HEK293 (cell line): ENCODE results near the gene STAC2.

Experiments used
- CTCF ChIA-PET: fragments of 350-600 bp; formaldehyde crosslinking; extraction: SDS; loops from one replicate; lab custom pipeline; 2021; ENCODE audit warnings: antibody characterized with exemption; lab: Yijun Ruan, JAX
- POLR2A ChIA-PET: fragments of 300-600 bp; formaldehyde crosslinking; extraction: SDS; loops from one replicate; lab custom pipeline; 2020; ENCODE audit warnings: antibody characterized with exemption, inconsistent platforms; lab: Yijun Ruan, JAX
- H3K27ac ChIP-seq: fragments of 200-500 bp; sonication (Bioruptor generic); 2 replicates; pipeline ENCODE4 v1.5.1; 2014; ENCODE audit warnings: low read depth, low read length, control low read depth, inconsistent platforms; ENCODE audit errors: extremely low read depth
- H3K36me3 ChIP-seq, 2 experiments: fragments of 200-500 bp in 1 of 2; sonication (Bioruptor generic) in 1 of 2; 1 replicate in 1 of 2; 2 replicates in 1 of 2; pipeline ENCODE4 v1.5.1; 2014 to 2017; ENCODE audit warnings: inconsistent platforms in 2 of 2, low read length in 2 of 2; ENCODE audit not compliant: control insufficient read depth in 2 of 2, insufficient read depth in 1 of 2
- H3K4me1 ChIP-seq: fragments of 200-500 bp; sonication (Bioruptor generic); 2 replicates; pipeline ENCODE4 v1.5.1; 2014; ENCODE audit warnings: mild to moderate bottlenecking, low read length, inconsistent platforms; ENCODE audit not compliant: control insufficient read depth, insufficient read depth
- H3K4me3 ChIP-seq: 2 replicates; pipeline ENCODE4 v1.5.1; 2011; ENCODE audit warnings: low read depth, mild to moderate bottlenecking, control low read depth, low read length, moderate library complexity
- H3K9me3 ChIP-seq: fragments of 200-500 bp; sonication (Bioruptor generic); 2 replicates; pipeline ENCODE4 v1.5.1; 2014; ENCODE audit warnings: low read depth, low read length, inconsistent platforms; ENCODE audit not compliant: control insufficient read depth, insufficient read depth
- GLI2 ChIP-seq: fragments of 450-650 bp; formaldehyde crosslinking; IDR thresholded peaks from 2 replicates; pipeline ENCODE4; 2017; ENCODE audit warnings: missing biosample characterization, missing genetic modification characterization, low read depth, borderline replicate concordance
- KLF1 ChIP-seq: fragments of 450-650 bp; formaldehyde crosslinking; IDR thresholded peaks from 2 replicates; pipeline ENCODE4 v1.5.1; 2016; ENCODE audit warnings: missing biosample characterization, missing genetic modification characterization
- KLF16 ChIP-seq: fragments of 450-650 bp; formaldehyde crosslinking; IDR thresholded peaks from 2 replicates; pipeline ENCODE4 v1.5.1; 2017; ENCODE audit warnings: missing biosample characterization, missing genetic modification characterization
- KLF8 ChIP-seq: fragments of 450-650 bp; formaldehyde crosslinking; IDR thresholded peaks from 2 replicates; pipeline ENCODE4 v1.5.1; 2016; ENCODE audit warnings: missing biosample characterization, missing genetic modification characterization
- SP3 ChIP-seq: fragments of 450-650 bp; formaldehyde crosslinking; IDR thresholded peaks from 2 replicates; pipeline ENCODE4 v1.5.1; 2016; ENCODE audit warnings: missing biosample characterization, missing genetic modification characterization
- ZFHX2 ChIP-seq: fragments of 450-650 bp; formaldehyde crosslinking; conservative IDR thresholded peaks from 2 replicates; pipeline ENCODE4 v1.5.1; 2016; ENCODE audit warnings: missing biosample characterization, missing genetic modification characterization
- ZFP41 ChIP-seq: fragments of 450-650 bp; formaldehyde crosslinking; IDR thresholded peaks from 2 replicates; pipeline ENCODE4 v1.5.1; 2016; ENCODE audit warnings: missing biosample characterization, missing genetic modification characterization, borderline replicate concordance
- ZNF202 ChIP-seq: fragments of 450-650 bp; formaldehyde crosslinking; IDR thresholded peaks from 2 replicates; pipeline ENCODE4 v1.5.1; 2016; ENCODE audit warnings: missing biosample characterization, missing genetic modification characterization, borderline replicate concordance
- ZNF335 ChIP-seq: fragments of 450-650 bp; formaldehyde crosslinking; conservative IDR thresholded peaks from 2 replicates; pipeline ENCODE4 v1.5.1; 2016; ENCODE audit warnings: missing biosample characterization, missing genetic modification characterization
- ZNF514 ChIP-seq: fragments of 450-650 bp; formaldehyde crosslinking; IDR thresholded peaks from 2 replicates; pipeline ENCODE4 v1.5.1; 2016; ENCODE audit warnings: missing biosample characterization, missing genetic modification characterization
- ZNF521 ChIP-seq: fragments of 450-650 bp; formaldehyde crosslinking; IDR thresholded peaks from 2 replicates; pipeline ENCODE4 v1.5.1; 2017; ENCODE audit warnings: missing biosample characterization, mild to moderate bottlenecking, missing genetic modification characterization
- ZNF626 ChIP-seq: fragments of 450-650 bp; sonication (Bioruptor Pico); formaldehyde crosslinking; IDR thresholded peaks from 2 replicates; pipeline ENCODE4 v1.5.1; 2018; ENCODE audit warnings: missing biosample characterization, missing genetic modification characterization, inconsistent platforms
- TF ChIP-seq, protein P1 (sequence below): fragments of 450-650 bp; formaldehyde crosslinking; IDR thresholded peaks from 2 replicates; pipeline ENCODE4 v1.5.1; 2016; ENCODE audit warnings: missing biosample characterization, missing genetic modification characterization, low read depth
- TF ChIP-seq, protein P2 (sequence below): fragments of 450-650 bp; formaldehyde crosslinking; IDR thresholded peaks from 2 replicates; pipeline ENCODE4 v1.5.1; 2016; ENCODE audit warnings: missing biosample characterization, missing genetic modification characterization
- TF ChIP-seq, protein P3 (sequence below): fragments of 450-650 bp; formaldehyde crosslinking; IDR thresholded peaks from 2 replicates; pipeline ENCODE4 v1.5.1; 2016; ENCODE audit warnings: missing biosample characterization, missing genetic modification characterization
- TF ChIP-seq, protein P4 (sequence below): fragments of 450-650 bp; formaldehyde crosslinking; conservative IDR thresholded peaks from 2 replicates; pipeline ENCODE4 v1.5.1; 2016; ENCODE audit warnings: low read depth, missing biosample characterization, missing genetic modification characterization
- TF ChIP-seq, protein P5 (sequence below): fragments of 450-650 bp; formaldehyde crosslinking; IDR thresholded peaks from 2 replicates; pipeline ENCODE4 v1.5.1; 2017; ENCODE audit warnings: missing biosample characterization, missing genetic modification characterization
- TF ChIP-seq, protein P6 (sequence below): fragments of 450-650 bp; formaldehyde crosslinking; IDR thresholded peaks from 2 replicates; pipeline ENCODE4 v1.5.1; 2016; ENCODE audit warnings: missing biosample characterization, missing genetic modification characterization
- TF ChIP-seq, protein P7 (sequence below): fragments of 450-650 bp; formaldehyde crosslinking; IDR thresholded peaks from 2 replicates; pipeline ENCODE4 v1.5.1; 2016; ENCODE audit warnings: missing biosample characterization, missing genetic modification characterization

STAC2 gene

DNA sequence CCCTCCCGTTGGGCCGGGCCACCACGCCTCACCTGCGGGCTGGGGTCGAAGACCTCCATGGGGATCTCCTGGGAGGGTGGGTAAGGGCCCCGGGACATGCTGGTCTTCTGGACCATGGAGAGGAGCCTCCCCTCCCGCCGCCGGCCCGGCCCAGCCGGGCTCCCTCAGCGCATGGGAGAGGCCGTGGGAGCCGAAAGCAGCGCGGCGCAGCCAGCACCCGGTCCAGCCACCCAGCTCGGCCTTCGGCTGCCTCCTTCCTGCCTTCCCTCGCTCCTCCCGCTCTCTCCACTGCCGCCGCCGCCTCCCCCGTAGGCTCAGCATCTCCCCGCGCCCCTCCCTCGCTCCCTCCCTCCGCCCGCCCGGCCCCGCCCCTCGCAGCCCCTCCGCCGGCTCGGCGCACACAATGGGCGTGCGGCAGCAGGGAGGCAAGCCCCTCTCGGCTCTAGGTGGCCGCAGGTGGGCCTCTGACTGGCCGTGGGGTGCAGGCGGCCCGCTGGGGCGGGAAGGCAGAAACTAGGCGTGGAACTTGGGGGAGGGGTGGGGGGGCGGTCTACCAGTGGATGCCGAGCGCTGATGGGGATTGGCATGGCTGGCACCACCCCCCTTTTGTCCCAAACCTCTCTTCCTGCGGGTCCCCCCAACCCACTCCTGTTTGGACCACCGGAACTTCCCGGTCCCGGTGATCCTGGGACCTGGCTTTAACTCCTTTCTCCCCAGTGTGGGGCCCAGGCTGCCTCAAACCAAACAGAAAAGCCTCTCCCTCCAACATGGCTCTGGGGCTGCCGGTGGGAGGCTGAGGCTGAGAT, 28.2 kb downstream of the STAC2 start, which contains the start of gene CACNB1 (continued):
- TF ChIP-seq, protein P1, sequence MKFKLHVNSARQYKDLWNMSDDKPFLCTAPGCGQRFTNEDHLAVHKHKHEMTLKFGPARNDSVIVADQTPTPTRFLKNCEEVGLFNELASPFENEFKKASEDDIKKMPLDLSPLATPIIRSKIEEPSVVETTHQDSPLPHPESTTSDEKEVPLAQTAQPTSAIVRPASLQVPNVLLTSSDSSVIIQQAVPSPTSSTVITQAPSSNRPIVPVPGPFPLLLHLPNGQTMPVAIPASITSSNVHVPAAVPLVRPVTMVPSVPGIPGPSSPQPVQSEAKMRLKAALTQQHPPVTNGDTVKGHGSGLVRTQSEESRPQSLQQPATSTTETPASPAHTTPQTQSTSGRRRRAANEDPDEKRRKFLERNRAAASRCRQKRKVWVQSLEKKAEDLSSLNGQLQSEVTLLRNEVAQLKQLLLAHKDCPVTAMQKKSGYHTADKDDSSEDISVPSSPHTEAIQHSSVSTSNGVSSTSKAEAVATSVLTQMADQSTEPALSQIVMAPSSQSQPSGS (tag by site-specific recombination), result no peak
- TF ChIP-seq, protein P2, sequence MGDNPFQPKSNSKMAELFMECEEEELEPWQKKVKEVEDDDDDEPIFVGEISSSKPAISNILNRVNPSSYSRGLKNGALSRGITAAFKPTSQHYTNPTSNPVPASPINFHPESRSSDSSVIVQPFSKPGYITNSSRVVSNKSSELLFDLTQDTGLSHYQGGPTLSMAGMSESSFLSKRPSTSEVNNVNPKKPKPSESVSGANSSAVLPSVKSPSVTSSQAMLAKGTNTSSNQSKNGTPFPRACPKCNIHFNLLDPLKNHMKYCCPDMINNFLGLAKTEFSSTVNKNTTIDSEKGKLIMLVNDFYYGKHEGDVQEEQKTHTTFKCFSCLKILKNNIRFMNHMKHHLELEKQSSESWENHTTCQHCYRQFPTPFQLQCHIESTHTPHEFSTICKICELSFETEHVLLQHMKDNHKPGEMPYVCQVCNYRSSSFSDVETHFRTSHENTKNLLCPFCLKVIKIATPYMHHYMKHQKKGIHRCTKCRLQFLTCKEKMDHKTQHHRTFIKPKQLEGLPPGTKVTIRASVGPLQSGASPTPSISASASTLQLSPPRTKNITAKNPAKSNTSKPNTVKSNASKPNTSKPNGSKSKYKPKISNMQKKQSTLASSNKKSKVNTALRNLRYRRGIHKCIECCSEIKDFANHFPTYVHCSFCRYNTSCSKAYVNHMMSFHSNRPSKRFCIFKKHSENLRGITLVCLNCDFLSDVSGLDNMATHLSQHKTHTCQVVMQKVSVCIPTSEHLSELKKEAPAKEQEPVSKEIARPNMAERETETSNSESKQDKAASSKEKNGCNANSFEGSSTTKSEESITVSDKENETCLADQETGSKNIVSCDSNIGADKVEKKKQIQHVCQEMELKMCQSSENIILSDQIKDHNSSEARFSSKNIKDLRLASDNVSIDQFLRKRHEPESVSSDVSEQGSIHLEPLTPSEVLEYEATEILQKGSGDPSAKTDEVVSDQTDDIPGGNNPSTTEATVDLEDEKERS (tag by site-specific recombination), result no peak
- peak; percentile 86 for TF ChIP-seq KLF1 (tag by site-specific recombination)
- peak; percentile 41; the same call in 1 of the 2 replicates for TF ChIP-seq ZNF335
- TF ChIP-seq ZNF521 (tag by site-specific recombination), result no peak
- TF ChIP-seq ZNF202 (tag by site-specific recombination), result no peak
- no peak for TF ChIP-seq ZNF626 (tag by site-specific recombination)
- TF ChIP-seq, protein P3, sequence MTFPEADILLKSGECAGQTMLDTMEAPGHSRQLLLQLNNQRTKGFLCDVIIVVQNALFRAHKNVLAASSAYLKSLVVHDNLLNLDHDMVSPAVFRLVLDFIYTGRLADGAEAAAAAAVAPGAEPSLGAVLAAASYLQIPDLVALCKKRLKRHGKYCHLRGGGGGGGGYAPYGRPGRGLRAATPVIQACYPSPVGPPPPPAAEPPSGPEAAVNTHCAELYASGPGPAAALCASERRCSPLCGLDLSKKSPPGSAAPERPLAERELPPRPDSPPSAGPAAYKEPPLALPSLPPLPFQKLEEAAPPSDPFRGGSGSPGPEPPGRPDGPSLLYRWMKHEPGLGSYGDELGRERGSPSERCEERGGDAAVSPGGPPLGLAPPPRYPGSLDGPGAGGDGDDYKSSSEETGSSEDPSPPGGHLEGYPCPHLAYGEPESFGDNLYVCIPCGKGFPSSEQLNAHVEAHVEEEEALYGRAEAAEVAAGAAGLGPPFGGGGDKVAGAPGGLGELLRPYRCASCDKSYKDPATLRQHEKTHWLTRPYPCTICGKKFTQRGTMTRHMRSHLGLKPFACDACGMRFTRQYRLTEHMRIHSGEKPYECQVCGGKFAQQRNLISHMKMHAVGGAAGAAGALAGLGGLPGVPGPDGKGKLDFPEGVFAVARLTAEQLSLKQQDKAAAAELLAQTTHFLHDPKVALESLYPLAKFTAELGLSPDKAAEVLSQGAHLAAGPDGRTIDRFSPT (tag by site-specific recombination), result 0 out of 2 replicates have a peak, but pooled peaks have one; percentile 37
- TF ChIP-seq, protein P4, sequence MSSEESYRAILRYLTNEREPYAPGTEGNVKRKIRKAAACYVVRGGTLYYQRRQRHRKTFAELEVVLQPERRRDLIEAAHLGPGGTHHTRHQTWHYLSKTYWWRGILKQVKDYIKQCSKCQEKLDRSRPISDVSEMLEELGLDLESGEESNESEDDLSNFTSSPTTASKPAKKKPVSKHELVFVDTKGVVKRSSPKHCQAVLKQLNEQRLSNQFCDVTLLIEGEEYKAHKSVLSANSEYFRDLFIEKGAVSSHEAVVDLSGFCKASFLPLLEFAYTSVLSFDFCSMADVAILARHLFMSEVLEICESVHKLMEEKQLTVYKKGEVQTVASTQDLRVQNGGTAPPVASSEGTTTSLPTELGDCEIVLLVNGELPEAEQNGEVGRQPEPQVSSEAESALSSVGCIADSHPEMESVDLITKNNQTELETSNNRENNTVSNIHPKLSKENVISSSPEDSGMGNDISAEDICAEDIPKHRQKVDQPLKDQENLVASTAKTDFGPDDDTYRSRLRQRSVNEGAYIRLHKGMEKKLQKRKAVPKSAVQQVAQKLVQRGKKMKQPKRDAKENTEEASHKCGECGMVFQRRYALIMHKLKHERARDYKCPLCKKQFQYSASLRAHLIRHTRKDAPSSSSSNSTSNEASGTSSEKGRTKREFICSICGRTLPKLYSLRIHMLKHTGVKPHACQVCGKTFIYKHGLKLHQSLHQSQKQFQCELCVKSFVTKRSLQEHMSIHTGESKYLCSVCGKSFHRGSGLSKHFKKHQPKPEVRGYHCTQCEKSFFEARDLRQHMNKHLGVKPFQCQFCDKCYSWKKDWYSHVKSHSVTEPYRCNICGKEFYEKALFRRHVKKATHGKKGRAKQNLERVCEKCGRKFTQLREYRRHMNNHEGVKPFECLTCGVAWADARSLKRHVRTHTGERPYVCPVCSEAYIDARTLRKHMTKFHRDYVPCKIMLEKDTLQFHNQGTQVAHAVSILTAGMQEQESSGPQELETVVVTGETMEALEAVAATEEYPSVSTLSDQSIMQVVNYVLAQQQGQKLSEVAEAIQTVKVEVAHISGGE (tag by site-specific recombination), result peak; percentile 20; the same call in 1 of the 2 replicates
- TF ChIP-seq ZFP41 (tag by site-specific recombination), result no peak
- no peak for TF ChIP-seq ZNF514 (tag by site-specific recombination)
- TF ChIP-seq KLF16 (tag by site-specific recombination), result peak; percentile 73; the same call in 1 of the 2 replicates
- TF ChIP-seq ZFHX2 (tag by site-specific recombination), result peak; percentile 42
- TF ChIP-seq, all 188 proteins: peak for 34

DNA sequence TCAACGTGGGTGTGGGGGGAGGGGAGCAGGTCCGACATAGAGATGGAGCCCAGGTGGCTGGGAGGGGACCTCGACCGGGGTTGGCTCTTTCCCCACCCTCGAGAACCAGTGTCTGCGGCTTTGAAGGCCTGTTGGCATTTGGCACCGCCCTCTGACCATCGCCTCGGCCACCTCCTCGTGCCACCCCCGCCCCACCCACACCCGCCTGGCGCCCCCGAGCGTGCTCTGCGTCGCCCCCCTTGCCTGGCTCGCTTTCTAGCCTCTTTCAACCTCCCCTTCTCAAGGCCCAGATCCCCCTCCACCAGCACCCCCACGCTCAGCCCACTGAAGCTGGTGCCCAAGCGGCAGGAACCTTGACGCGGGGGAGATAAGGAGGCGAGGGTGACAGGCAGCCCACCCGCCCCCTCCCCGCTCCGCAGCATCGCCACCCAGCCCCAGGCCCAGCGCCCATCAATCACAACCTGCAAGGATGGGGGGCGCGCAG, 28.9 kb downstream of the STAC2 start:
- POLR2A ChIA-PET, result interaction anchor here (0.5 to 2.2 kb wide), 5 partner anchors 8 to 79 kb away, joined by 3 to 15 read pairs (median 4); no protein-coding TSS in a partner anchor
- H3K4me1 ChIP-seq, result peaks cover 19% of the 10 kb centered on the region; the same call in 1 of the 2 replicates
- no peaks in the 10 kb centered on the region for H3K9me3 ChIP-seq
- H3K4me3 ChIP-seq, result peak overlapping the region; percentile 61
- H3K27ac ChIP-seq, result peak overlapping the region; percentile 78
- H3K36me3 ChIP-seq, result peaks cover 13 to 38% of the 10 kb centered on the region in 2 experiments
- CTCF ChIA-PET, result interaction anchor here (0.5 to 3.5 kb wide), 5 partner anchors 10 to 48 kb away, joined by 3 to 28 read pairs (median 8); no protein-coding TSS in a partner anchor
- TF ChIP-seq GLI2, result no peak
- TF ChIP-seq, protein P5, sequence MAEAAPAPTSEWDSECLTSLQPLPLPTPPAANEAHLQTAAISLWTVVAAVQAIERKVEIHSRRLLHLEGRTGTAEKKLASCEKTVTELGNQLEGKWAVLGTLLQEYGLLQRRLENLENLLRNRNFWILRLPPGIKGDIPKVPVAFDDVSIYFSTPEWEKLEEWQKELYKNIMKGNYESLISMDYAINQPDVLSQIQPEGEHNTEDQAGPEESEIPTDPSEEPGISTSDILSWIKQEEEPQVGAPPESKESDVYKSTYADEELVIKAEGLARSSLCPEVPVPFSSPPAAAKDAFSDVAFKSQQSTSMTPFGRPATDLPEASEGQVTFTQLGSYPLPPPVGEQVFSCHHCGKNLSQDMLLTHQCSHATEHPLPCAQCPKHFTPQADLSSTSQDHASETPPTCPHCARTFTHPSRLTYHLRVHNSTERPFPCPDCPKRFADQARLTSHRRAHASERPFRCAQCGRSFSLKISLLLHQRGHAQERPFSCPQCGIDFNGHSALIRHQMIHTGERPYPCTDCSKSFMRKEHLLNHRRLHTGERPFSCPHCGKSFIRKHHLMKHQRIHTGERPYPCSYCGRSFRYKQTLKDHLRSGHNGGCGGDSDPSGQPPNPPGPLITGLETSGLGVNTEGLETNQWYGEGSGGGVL (tag by site-specific recombination), result peak; percentile 45; the same call in 1 of the 2 replicates
- TF ChIP-seq, protein P6, sequence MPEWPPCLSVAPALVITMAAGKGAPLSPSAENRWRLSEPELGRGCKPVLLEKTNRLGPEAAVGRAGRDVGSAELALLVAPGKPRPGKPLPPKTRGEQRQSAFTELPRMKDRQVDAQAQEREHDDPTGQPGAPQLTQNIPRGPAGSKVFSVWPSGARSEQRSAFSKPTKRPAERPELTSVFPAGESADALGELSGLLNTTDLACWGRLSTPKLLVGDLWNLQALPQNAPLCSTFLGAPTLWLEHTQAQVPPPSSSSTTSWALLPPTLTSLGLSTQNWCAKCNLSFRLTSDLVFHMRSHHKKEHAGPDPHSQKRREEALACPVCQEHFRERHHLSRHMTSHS (tag by site-specific recombination), result no peak
- peak; percentile 62; the same call in 1 of the 2 replicates for TF ChIP-seq SP3 (tag by site-specific recombination)
- 0 out of 2 replicates have a peak, but pooled peaks have one; percentile 4 for TF ChIP-seq KLF8 (tag by site-specific recombination)
- TF ChIP-seq ZFHX2 (tag by site-specific recombination), result peak; percentile 96
- TF ChIP-seq, protein P7, sequence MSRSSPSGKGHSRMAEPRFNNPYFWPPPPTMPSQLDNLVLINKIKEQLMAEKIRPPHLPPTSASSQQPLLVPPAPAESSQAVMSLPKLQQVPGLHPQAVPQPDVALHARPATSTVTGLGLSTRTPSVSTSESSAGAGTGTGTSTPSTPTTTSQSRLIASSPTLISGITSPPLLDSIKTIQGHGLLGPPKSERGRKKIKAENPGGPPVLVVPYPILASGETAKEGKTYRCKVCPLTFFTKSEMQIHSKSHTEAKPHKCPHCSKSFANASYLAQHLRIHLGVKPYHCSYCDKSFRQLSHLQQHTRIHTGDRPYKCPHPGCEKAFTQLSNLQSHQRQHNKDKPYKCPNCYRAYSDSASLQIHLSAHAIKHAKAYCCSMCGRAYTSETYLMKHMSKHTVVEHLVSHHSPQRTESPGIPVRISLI (tag by site-specific recombination), result no peak
